Neuronal stem cell (in vitro differentiated cells): ENCODE results near the gene C20orf144.
A peak's percentile ranks its signal among the peaks of the same experiment; 100 is the strongest.

ENCODE experiments used
- DNase-seq: peaks from one replicate; pipeline ENCODE4 v3.0.0-alpha.2; 2013; ENCODE audit warnings: low spot score
- H2AFZ ChIP-seq: one replicate; pipeline ENCODE4 v1.6.1; 2013; ENCODE audit warnings: mild to moderate bottlenecking, low read length, inconsistent platforms
- H2AK5ac ChIP-seq: 2 replicates; pipeline ENCODE4 v1.6.1; 2013; ENCODE audit warnings: low read depth, mild to moderate bottlenecking, inconsistent platforms, low read length, moderate library complexity, mixed read lengths
- H2BK120ac ChIP-seq: 2 replicates; pipeline ENCODE4 v1.6.1; 2013; ENCODE audit warnings: low read depth, mild to moderate bottlenecking, inconsistent platforms, low read length, moderate library complexity, mixed read lengths
- H2BK12ac ChIP-seq: one replicate; pipeline ENCODE4 v1.6.1; 2013; ENCODE audit warnings: low read length, inconsistent platforms
- H2BK15ac ChIP-seq: 2 replicates; pipeline ENCODE4 v1.6.1; 2013; ENCODE audit warnings: mild to moderate bottlenecking, low read length, inconsistent platforms, mixed read lengths
- H2BK5ac ChIP-seq: one replicate; pipeline ENCODE4 v1.6.1; 2013; ENCODE audit warnings: inconsistent platforms, mild to moderate bottlenecking, low read length, moderate library complexity
- H3K14ac ChIP-seq: one replicate; pipeline ENCODE4 v1.6.1; 2013; ENCODE audit warnings: low read length, inconsistent platforms
- H3K18ac ChIP-seq: 2 replicates; pipeline ENCODE4 v1.6.1; 2013; ENCODE audit warnings: low read length, inconsistent platforms
- H3K23ac ChIP-seq: 2 replicates; pipeline ENCODE4 v1.6.1; 2013; ENCODE audit warnings: low read depth, mild to moderate bottlenecking, mixed read lengths, low read length, inconsistent platforms; ENCODE audit not compliant: poor library complexity
- H3K27ac ChIP-seq: replicated peaks from 3 replicates; pipeline ENCODE4 v1.5.1; 2013; ENCODE audit warnings: low read length, inconsistent platforms
- H3K27me3 ChIP-seq, 3 experiments: 2 replicates each; pipeline ENCODE4 v1.6.1; 2013; ENCODE audit warnings: low read length in 3 of 3, mild to moderate bottlenecking in 2 of 3, inconsistent platforms in 1 of 3, low read depth in 1 of 3, mixed read lengths in 1 of 3, moderate library complexity in 1 of 3; ENCODE audit not compliant: control insufficient read depth in 3 of 3, insufficient read depth in 3 of 3
- H3K36me3 ChIP-seq, 2 donors: replicated peaks in 1 of 2; 2 replicates each; pipeline ENCODE4 v1.6.1; 2013; ENCODE audit warnings: low read length in 2 of 2; ENCODE audit not compliant: control insufficient read depth in 2 of 2, insufficient read depth in 2 of 2
- H3K4ac ChIP-seq: 2 replicates; pipeline ENCODE4 v1.6.1; 2013; ENCODE audit warnings: inconsistent platforms, mild to moderate bottlenecking, low read length, moderate library complexity
- H3K4me1 ChIP-seq, 2 donors: 1 replicate in 1 of 2; 2 replicates in 1 of 2; pipeline ENCODE4 v1.6.1; 2013; ENCODE audit warnings: low read length in 2 of 2, low read depth in 1 of 2; ENCODE audit not compliant: control insufficient read depth in 2 of 2, insufficient read depth in 1 of 2
- H3K4me2 ChIP-seq: one replicate; pipeline ENCODE4 v1.6.1; 2013; ENCODE audit warnings: mild to moderate bottlenecking, low read length, inconsistent platforms; ENCODE audit not compliant: insufficient read depth, poor library complexity, severe bottlenecking
- H3K4me3 ChIP-seq, 2 donors: 2 replicates each; pipeline ENCODE4 v1.5.1; 2013; ENCODE audit warnings: low read length in 2 of 2, mild to moderate bottlenecking in 2 of 2, inconsistent platforms in 1 of 2, moderate library complexity in 1 of 2
- H3K79me1 ChIP-seq: one replicate; pipeline ENCODE4 v1.6.1; 2013; ENCODE audit warnings: low read depth, mild to moderate bottlenecking, inconsistent platforms, low read length, moderate library complexity
- H3K9ac ChIP-seq: one replicate; pipeline ENCODE4 v1.6.1; 2013; ENCODE audit warnings: mild to moderate bottlenecking, low read depth, low read length, inconsistent platforms; ENCODE audit not compliant: poor library complexity
- H3K9me3 ChIP-seq, 2 donors: replicated peaks in 1 of 2; 2 replicates each; pipeline versions ENCODE3 to v1.6.1; 2013; ENCODE audit warnings: low read length in 2 of 2, mild to moderate bottlenecking in 2 of 2, inconsistent platforms in 1 of 2, low read depth in 1 of 2, mixed read lengths in 1 of 2, moderate library complexity in 1 of 2; ENCODE audit not compliant: control insufficient read depth in 2 of 2, insufficient read depth in 1 of 2
- H4K8ac ChIP-seq: one replicate; pipeline ENCODE4 v1.6.1; 2013; ENCODE audit warnings: low read depth, mild to moderate bottlenecking, inconsistent platforms, low read length, moderate library complexity
- H4K91ac ChIP-seq: one replicate; pipeline ENCODE4 v1.6.1; 2013; ENCODE audit warnings: low read length, low read depth, mild to moderate bottlenecking, inconsistent platforms; ENCODE audit not compliant: poor library complexity
- WGBS, 2 donors: extraction: QIAGEN DNeasy Blood & Tissue Kit; methylation state at CpG; one replicate each; pipeline ENCODE4 v1.1.7; 2013; ENCODE audit warnings: missing lambda C conversion rate in 2 of 2, mixed read lengths in 1 of 2; ENCODE audit not compliant: insufficient read length in 2 of 2, insufficient replicate concordance in 1 of 2; ENCODE audit errors: extremely low coverage in 2 of 2; 5-methylcytosine and 5-hydroxymethylcytosine counted together

C20orf144 gene

GRCh38 chr20:33670715-33671499 is 8.8 kb downstream of the C20orf144 start:
- Histone ChIP-seq H2BK5ac (no peak overlapping the region), H4K8ac (peak overlapping the region; percentile 7), H3K36me3 (peaks cover 6 to 41% of the 10 kb centered on the region in 2 donors), H2AFZ (no peak overlapping the region), H3K18ac (no peak overlapping the region), H3K4ac (no peak overlapping the region), H3K9me3 (no peaks in the 10 kb centered on the region), H3K23ac (no peak overlapping the region), H3K4me3 (no peak overlapping the region), H3K79me1 (peaks cover 4% of the 10 kb centered on the region), H3K4me1 (peaks cover 26 to 28% of the 10 kb centered on the region in 2 donors), H3K14ac (no peak overlapping the region), H3K9ac (peak overlapping the region; percentile 3), H4K91ac (no peak overlapping the region), H2BK12ac (no peak overlapping the region), H3K27me3 (peaks cover 0 to 4% (median 0%) of the 10 kb centered on the region in 3 experiments), H2BK15ac (peak overlapping the region; percentile 26), H3K4me2 (no peak overlapping the region), H3K27ac (no peak overlapping the region), H2BK120ac (no peak overlapping the region), H2AK5ac (peak overlapping the region; percentile 73)
- no peak for DNase-seq
- no CpG with 5 or more reads among the region's 6 CpGs for WGBS, 2 donors

DNA sequence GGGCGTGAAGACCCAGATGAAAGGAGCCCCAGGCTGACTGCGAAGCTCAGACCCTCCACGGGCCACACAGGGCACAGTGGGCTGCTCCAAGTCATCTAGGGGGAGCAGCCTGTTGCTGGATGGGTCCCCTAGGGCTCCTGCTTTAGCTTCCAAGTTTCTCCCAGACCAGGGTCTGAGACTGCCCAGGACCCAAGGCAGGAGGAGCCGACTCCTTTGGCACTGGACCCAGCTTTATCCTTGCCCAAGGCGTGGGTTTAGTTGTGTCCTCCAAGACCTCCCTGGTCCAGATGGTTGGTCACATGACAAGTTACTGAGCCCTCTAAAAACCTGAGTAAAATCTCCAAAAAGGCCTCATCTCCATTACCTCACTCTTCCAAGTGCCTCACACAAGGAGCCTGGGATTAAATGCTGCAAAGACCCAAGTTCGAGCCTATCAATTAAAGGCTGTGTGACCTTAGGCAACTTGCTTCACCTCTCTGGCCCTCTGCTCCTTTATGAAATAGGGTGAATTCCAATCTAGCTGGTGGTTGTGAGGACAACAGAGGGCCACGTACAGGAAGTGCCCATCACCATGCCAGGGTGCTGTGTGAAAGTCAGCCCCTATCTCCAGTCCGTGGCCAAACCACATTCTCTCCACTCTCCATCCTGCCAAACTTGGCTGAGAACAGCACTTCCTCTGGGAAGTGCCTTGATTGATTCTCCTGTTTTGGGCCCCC is 9.6 kb downstream of the C20orf144 start:
- Histone ChIP-seq H3K79me1 (peaks cover 4% of the 10 kb centered on the region), H3K27me3 (peaks cover 0 to 4% (median 0%) of the 10 kb centered on the region in 3 experiments), H3K4me3 (no peak overlapping the region), H2BK12ac (no peak overlapping the region), H3K4me2 (no peak overlapping the region), H4K91ac (no peak overlapping the region), H3K4me1 (peaks cover 26 to 30% of the 10 kb centered on the region in 2 donors), H3K4ac (no peak overlapping the region), H3K23ac (no peak overlapping the region), H3K36me3 (peaks cover 13 to 49% of the 10 kb centered on the region in 2 donors), H2BK5ac (peak overlapping the region; percentile 87), H3K14ac (no peak overlapping the region), H2AK5ac (peak overlapping the region; percentile 73), H4K8ac (no peak overlapping the region), H3K27ac (no peak overlapping the region), H3K18ac (no peak overlapping the region), H2AFZ (no peak overlapping the region), H3K9me3 (peaks cover 0 to 3% of the 10 kb centered on the region in 2 donors), H2BK15ac (peak overlapping the region; percentile 26), H2BK120ac (no peak overlapping the region), H3K9ac (no peak overlapping the region)
- DNase-seq: no peak
- no CpG with 5 or more reads among the region's 8 CpGs for WGBS, 2 donors

DNA sequence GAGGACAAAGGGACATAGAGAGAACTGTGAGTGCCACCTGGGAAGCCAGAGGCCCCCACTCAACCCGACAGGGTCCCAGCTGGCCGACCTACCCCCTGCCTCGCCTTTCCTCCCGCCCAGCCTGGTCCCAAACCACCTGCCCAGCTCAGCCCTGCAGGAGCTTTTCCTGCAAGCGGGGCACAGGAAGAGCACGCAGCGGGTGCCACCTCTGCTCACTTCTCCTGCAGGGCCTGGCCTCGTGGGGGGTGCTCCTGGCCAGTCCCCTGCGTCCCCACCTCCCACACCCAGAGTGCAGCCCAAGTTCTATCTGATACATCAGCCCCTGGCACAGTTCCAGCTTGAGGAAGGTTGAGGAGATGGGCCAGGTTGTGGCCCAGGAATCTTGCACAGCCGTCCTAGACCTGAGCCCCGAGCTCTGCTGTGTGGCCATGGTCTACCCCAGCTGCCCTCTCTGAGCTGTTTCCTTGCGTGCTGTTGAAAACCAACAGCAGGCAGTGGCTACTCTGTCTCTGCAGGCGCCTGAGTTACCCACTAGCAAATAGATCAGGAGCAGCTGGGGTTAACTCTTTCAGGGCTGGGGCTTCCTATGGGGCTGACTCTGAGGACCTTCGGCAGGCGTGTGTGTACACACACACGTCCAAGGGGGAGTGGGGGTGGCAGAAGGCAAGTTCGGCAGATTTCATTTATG is 10.4 kb downstream of the C20orf144 start:
- Histone ChIP-seq H2BK5ac (peak overlapping the region; percentile 87), H2AFZ (no peak overlapping the region), H2BK120ac (peak overlapping the region; percentile 75), H3K79me1 (peaks cover 5% of the 10 kb centered on the region), H3K4me3 (peak overlapping the region in 1 of 2 donors; percentile 44), H3K9me3 (peaks cover 0 to 3% of the 10 kb centered on the region in 2 donors), H4K8ac (no peak overlapping the region), H3K27ac (no peak overlapping the region), H3K14ac (no peak overlapping the region), H3K27me3 (peaks cover 0 to under 1% (median 0%) of the 10 kb centered on the region in 3 experiments), H3K36me3 (peaks cover 15 to 53% of the 10 kb centered on the region in 2 donors), H3K9ac (no peak overlapping the region), H3K18ac (peak overlapping the region; percentile 73), H2AK5ac (peak overlapping the region; percentile 34), H3K4ac (no peak overlapping the region), H3K4me2 (no peak overlapping the region), H3K4me1 (peaks cover 26 to 29% of the 10 kb centered on the region in 2 donors), H3K23ac (peak overlapping the region; percentile 66), H4K91ac (no peak overlapping the region), H2BK15ac (peak overlapping the region; percentile 90), H2BK12ac (peak overlapping the region; percentile 43)
- no peak for DNase-seq
- no CpG with 5 or more reads among the region's 17 CpGs for WGBS, 2 donors
